GM19099 (cell line): ENCODE measurements around the gene BRF1.

Experiments
- POLR2A ChIP-seq: IDR thresholded peaks from 3 replicates; pipeline ENCODE4 v1.6.1; 2011; ENCODE audit warnings: low read depth; ENCODE audit not compliant: insufficient read length; ENCODE audit errors: extremely low read depth

The BRF1 gene

GRCh38 chr14:105335735-105336476 is 35.1 kb upstream of the BRF1 start:
- TF ChIP-seq POLR2A, result no peak

- TF ChIP-seq POLR2A, result no peak
Measured at GRCh38 chr14:105334383-105335230, 33.8 kb upstream of the BRF1 start.

GRCh38 chr14:105333613-105334364 is 33.0 kb upstream of the BRF1 start:
- TF ChIP-seq POLR2A, result no peak

GRCh38 chr14:105333020-105333490 is 32.3 kb upstream of the BRF1 start:
- no peak for TF ChIP-seq POLR2A

DNA sequence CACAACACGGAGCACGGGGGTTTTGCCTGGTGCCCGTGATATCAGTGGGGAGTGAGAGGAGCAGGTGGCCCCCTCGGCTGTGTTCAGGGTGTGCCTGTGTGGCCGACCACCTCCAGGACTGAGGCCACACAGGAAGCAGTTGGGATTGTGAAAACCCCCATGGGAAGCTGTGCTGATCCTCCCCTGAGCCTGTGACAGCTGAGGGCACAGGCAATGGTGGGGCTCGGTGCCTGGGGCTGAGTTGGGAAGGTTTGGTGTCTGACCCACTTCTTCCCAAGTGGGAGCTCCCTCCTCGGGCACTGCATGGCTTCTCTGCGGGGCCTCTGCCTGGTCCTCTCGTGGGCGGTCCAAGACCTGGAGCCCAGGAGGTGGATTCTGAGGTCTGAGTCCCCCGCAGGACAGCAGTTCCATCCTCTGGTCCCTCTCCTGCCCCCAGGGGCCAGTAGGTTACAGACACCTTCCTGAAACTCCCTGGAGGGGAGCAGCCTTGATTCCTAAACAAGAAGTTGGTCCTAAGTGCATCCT is 31.6 kb upstream of the BRF1 start:
- TF ChIP-seq POLR2A, result no peak

- TF ChIP-seq POLR2A, result no peak
Measured at GRCh38 chr14:105331575-105332349, 31.0 kb upstream of the BRF1 start.

- TF ChIP-seq POLR2A, result no peak
Measured at GRCh38 chr14:105330491-105330895, 29.7 kb upstream of the BRF1 start.

- TF ChIP-seq POLR2A, result no peak
Measured at GRCh38 chr14:105329411-105330150, 28.8 kb upstream of the BRF1 start.

DNA sequence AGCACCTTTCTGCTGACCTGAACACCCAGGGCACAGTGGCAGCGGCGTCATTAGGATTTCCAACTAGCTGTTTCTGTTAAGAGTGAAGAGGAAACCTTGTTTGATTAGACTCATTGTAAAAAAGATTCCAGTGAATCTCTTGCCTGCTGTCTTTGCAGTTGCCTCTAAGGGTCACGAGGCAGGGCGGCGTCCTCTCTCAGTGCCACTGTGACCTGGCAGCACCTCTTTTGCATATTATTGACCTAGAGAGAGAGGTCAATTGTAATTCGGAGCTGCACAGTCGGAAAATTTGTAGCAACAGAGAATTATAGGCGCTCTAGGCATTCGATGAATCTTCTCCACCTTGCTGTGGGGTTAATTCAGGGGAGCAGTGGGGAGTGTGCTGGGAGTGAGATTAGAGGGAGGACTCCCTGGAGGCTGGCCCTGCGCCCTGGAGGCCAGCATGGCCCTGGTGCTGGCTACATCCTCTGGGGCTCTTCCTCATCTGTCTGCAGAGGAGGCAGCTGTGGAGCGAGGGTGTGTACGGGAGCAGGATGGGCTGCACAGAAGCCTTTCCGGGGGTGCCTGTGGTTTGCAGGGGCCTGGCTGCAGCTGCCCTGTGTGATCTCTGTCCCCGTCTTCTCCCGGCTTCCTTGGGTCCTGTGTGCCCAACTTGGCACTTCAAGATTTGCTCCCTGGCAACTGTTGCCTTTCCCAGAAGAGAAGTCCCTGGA is 28.0 kb upstream of the BRF1 start:
- TF ChIP-seq POLR2A, result no peak

DNA sequence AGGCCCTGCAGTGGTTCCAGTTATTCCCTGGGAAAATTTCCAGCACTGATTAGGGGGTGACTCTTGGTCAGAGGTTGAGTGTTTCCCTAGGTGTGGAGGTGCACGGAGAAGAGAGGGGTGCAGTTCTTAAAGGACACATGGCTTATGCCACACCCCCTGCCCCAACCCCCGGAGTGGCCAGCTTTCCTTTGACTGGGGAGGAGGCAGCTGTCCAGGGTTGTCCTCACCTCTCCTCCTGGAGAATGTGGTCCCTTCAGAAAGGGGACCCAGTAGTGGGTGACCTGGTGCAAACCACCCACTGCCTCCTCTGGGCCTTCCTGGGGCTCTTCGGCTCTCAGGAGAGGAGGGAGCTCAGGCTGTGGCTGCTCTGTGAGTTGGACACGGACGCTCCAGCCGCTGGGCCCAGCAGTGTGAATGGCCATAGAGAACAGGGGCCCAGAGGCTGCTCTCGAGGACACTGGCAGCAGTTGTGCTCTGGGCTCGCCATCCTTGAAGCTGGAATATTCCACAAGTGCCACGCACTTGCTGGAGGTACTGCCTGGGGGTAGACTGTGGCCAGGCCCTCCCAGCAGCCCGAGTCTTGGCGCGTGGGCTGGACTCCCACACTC is 27.4 kb upstream of the BRF1 start:
- TF ChIP-seq POLR2A, result no peak

DNA sequence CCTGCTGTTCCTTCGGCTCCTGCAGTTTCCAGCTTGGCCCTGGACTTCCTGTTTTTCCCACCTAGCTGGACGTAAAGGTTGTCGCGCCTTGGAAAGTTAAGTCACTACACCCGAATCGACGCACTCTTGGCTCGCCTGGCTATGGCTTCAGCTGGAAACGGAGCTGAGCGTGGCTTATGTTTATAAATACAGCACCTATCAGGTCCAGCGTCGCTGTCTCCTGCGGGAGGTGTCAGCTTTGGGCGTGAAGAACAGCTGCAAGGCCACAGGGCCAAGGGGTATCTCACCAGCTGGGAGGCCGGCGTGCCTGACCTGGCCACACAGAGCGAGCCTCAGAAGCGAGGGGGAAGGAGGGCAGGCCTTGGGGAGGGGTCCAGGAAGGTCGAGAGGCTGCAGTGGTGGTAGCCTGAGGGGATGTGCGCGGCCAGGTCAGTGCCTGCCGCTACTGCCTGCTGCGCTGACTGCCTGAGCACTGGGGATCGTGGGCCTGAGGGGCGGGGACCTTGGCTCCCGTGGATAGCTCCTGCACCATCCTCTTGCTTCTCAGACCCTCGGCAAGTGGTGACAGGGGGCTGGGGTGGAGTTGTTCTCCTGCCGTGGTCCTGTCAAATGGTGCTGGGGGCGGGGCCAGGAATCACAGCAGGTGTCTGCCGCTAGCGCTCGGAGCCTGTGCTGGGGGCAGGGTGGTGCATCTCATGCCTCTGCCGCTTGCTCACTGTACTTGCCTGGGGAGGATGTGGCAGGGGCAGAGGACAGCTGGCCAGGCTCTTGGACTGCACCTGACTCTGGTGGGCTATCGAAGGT is 26.3 kb upstream of the BRF1 start:
- TF ChIP-seq POLR2A, result no peak

DNA sequence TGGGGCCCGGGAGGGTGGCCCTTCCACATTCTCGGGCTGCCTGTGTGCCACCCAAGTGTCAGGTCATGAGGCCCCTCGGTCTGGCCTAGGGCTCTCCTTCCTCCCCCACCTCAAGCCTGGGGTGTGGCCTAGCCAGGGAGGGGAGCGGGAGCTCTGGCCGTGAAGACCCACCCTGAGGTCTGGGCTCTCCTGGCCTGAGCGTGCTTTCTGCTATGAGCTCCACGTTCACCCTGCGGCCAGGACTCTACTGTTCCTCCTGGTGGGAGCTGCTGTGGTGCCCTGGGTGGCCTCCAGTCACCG is 25.7 kb upstream of the BRF1 start:
- no peak for TF ChIP-seq POLR2A
